Measurements from ENCODE around the gene CA12. TPM values are rescaled to one million over a fixed set of nuclear protein-coding genes. Genes with fewer than 3 reads are reported as not detected.

Gene CA12
- total and polyA plus RNA-seq, 10 of the 15 experiments (the other 5 are each of a cell fraction or from before 2014, with no cell fraction given) = 0.03 to 0.10 TPM; not detected in 8

- TF ChIP-seq RUNX3 (IDR thresholded peaks at IDR 0.05; ENCODE audit: low read length) = no peak
- TF ChIP-seq IKZF1 (conservative IDR thresholded peaks at IDR 0.05) = no peak
- no peak for TF ChIP-seq ZNF687 (IDR thresholded peaks at IDR 0.05)
Measured at GRCh38 chr15:63288342-63288741, 93.3 kb downstream of the CA12 start (continued).

GRCh38 chr15:63287109-63287508 lies 94.5 kb downstream of the CA12 start:
- DNase-seq (ENCODE audit: low read depth, low spot score) = no peak
- ChIA-PET POLR2A (no interaction called here), SMC1A (ENCODE audit: uncharacterized antibody, unreplicated experiment) (interaction anchor here (0.9 to 6.3 kb wide), 8 partner anchors 9 to 255 kb away, joined by 3 to 92 read pairs (median 6); no protein-coding TSS in a partner anchor), RAD21 (ENCODE audit: unreplicated experiment) (interaction anchor here (0.8 to 6.1 kb wide), 3 partner anchors 92 to 121 kb away, joined by 3 to 62 read pairs (median 4); no protein-coding TSS in a partner anchor), CTCF (interaction anchor here (0.7 to 11.0 kb wide), 9 partner anchors 39 to 240 kb away, joined by 3 to 145 read pairs (median 5); no protein-coding TSS in a partner anchor)
- Histone ChIP-seq H3K9ac (ENCODE audit: control insufficient read depth, insufficient read depth, low read length) (no peak overlapping the region), H3K4me2 (ENCODE audit: control insufficient read depth, insufficient read depth) (no peak overlapping the region), H3K36me3 (ENCODE audit: control insufficient read depth in 2 of 2, insufficient read depth in 2 of 2, low read length in 1 of 2) (no peaks in the 10 kb centered on the region), H2AFZ (ENCODE audit: control insufficient read depth, low read depth, low read length) (no peak overlapping the region), H3K79me2 (ENCODE audit: control insufficient read depth, insufficient read depth, low read length) (no peaks in the 10 kb centered on the region), H3K4me3 (no peak overlapping the region), H3K27me3 (replicated peaks in 1 of 2; ENCODE audit: control insufficient read depth in 2 of 2, insufficient read depth in 2 of 2, low read length in 1 of 2) (no peaks in the 10 kb centered on the region), H4K20me1 (ENCODE audit: control insufficient read depth, insufficient read depth) (no peaks in the 10 kb centered on the region), H3K9me3 (replicated peaks; ENCODE audit: control insufficient read depth, insufficient read depth, low read length) (no peaks in the 10 kb centered on the region), H3K4me1 (ENCODE audit: control insufficient read depth, insufficient read depth, low read length) (no peaks in the 10 kb centered on the region), H3K27ac (ENCODE audit: control insufficient read depth, insufficient read depth) (no peak overlapping the region)
- no peak for ATAC-seq
- FAIRE-seq = no peak
- in situ Hi-C loops (cut with MboI) = loop anchor here (25.0 kb wide), 1 partner anchor 300 kb away; the partner anchor contains the start of gene FBXL22
- TF ChIP-seq POU2F2 (IDR thresholded peaks at IDR 0.05; ENCODE audit: borderline replicate concordance, low read depth, low read length) = no peak
- no peak for TF ChIP-seq RFX5 (IDR thresholded peaks at IDR 0.05; ENCODE audit: low read depth, low read length)
- no peak for TF ChIP-seq NR2C2 (IDR thresholded peaks at IDR 0.05; ENCODE audit: borderline replicate concordance, control insufficient read depth, insufficient read length, low read depth)
- no TSS peak for BruUV-seq (replicated peaks)
- WGBS (ENCODE audit: insufficient coverage, insufficient replicate concordance, low lambda C conversion rate, missing lambda C conversion rate) = 87% methylated on average over 2 of the region's 2 CpGs
- intact Hi-C loops (cut with micrococcal nuclease; ENCODE audit: unreplicated experiment) = loop anchor here (5.0 kb wide), 1 partner anchor 310 kb away; the partner anchor contains the start of gene FBXL22
